D721Med (cell line): Measurements from ENCODE around the gene FAM47E.
"Not testable (repeated sequence)": the region's sequence is repeated elsewhere in the genome, so short reads cannot be mapped to it uniquely, and the experiment has no call there.

Source experiments
- DNase-seq: peaks from one replicate; pipeline ENCODE4 v3.0.0; 2011; ENCODE audit warnings: low spot score; ENCODE audit not compliant: insufficient read length
- FAIRE-seq: peaks from 2 replicates; lab custom pipeline; 2011; peaks lifted over from hg19 to GRCh38; lab: Jason Lieb, UNC
- CTCF ChIP-seq: IDR thresholded peaks from 2 replicates; pipeline ENCODE4 v1.5.1; 2012; ENCODE audit warnings: mild to moderate bottlenecking, control low read depth; ENCODE audit not compliant: insufficient read depth; ENCODE audit errors: missing control alignments

FAM47E gene

GRCh38 chr4:76282941-76283689 is 31.6 kb downstream of the FAM47E start:
- DNase-seq (no peak), FAIRE-seq (no peak)
- TF ChIP-seq CTCF = no peak

GRCh38 chr4:76283900-76284299 is 32.4 kb downstream of the FAM47E start:
- no peak for TF ChIP-seq CTCF
- DNase-seq (no peak), FAIRE-seq (no peak)

- FAIRE-seq, DNase-seq: not testable (repeated sequence)
Observed at GRCh38 chr4:76287811-76288210, 36.3 kb downstream of the FAM47E start.

GRCh38 chr4:76292730-76293129 is 41.2 kb downstream of the FAM47E start:
- FAIRE-seq (no peak), DNase-seq (no peak)
- TF ChIP-seq CTCF = no peak

- TF ChIP-seq CTCF = no peak
- FAIRE-seq (no peak), DNase-seq (no peak)
Observed at GRCh38 chr4:76293772-76294171, 42.3 kb downstream of the FAM47E start.

GRCh38 chr4:76296286-76296820 is 44.8 kb downstream of the FAM47E start:
- DNase-seq (no peak), FAIRE-seq (no peak)
- TF ChIP-seq CTCF = no peak

GRCh38 chr4:76298227-76298626 is 46.7 kb downstream of the FAM47E start:
- no peak for FAIRE-seq
- no peak for DNase-seq
- no peak for TF ChIP-seq CTCF
